GM12872 (cell line): ENCODE measurements around the gene VPS54.

Source experiments
- TF ChIP-seq, protein P1 (sequence below): IDR thresholded peaks from 3 replicates; pipeline ENCODE4 v1.5.1; 2011; ENCODE audit warnings: low read depth, mild to moderate bottlenecking, low read length, moderate library complexity; ENCODE audit not compliant: insufficient read depth

VPS54 gene

DNA sequence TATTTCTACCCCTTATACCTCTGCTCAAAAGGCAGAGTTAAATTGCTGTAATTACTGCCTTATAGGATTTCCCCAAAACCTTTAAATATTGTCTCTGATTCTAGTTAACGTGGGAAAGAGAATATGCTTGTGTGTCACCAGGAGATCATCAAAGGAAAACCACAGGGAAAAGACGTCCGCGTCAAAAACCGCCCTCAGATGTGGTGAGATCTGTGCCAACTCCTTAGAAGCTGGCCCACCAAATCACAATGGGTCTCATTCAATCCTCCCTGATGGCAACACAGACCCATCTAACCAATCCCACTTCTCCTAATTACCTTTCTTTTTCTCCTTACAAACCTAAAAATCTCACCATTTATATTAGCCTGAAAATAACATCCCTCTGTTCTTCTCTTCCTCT, 25.4 kb downstream of the VPS54 start:
- TF ChIP-seq, protein P1, sequence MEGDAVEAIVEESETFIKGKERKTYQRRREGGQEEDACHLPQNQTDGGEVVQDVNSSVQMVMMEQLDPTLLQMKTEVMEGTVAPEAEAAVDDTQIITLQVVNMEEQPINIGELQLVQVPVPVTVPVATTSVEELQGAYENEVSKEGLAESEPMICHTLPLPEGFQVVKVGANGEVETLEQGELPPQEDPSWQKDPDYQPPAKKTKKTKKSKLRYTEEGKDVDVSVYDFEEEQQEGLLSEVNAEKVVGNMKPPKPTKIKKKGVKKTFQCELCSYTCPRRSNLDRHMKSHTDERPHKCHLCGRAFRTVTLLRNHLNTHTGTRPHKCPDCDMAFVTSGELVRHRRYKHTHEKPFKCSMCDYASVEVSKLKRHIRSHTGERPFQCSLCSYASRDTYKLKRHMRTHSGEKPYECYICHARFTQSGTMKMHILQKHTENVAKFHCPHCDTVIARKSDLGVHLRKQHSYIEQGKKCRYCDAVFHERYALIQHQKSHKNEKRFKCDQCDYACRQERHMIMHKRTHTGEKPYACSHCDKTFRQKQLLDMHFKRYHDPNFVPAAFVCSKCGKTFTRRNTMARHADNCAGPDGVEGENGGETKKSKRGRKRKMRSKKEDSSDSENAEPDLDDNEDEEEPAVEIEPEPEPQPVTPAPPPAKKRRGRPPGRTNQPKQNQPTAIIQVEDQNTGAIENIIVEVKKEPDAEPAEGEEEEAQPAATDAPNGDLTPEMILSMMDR, result no peak

DNA sequence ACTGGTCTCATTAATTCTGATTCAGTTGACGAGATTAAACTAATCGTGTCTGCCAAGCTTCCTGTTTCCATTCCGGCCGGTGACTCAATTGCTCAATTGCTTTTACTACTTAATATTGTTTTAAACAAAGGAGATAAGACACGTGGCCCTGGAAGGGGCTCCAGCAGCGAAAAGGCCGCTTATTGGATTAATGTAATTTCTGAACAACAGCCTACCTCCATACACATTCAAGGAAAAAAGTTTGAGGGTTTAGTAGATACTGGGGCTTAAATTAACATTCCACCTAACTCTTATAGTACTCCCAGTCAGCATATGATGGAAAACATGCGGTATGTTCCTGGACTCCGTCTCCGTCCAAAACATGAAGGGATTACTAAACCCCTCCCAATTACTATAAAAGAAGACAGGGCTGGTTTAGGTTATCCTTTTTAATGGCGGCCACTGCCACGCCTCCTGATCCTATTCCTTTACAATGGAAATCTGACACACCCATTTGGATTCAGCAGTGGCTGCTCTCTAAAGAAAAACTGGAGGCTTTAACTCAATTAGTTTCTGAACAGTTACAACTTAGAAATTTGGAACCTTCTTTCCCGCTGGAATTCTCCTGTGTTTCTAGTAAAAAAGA, 27.1 kb downstream of the VPS54 start:
- TF ChIP-seq, protein P1, result no peak

- TF ChIP-seq, protein P1, result no peak
Measured at GRCh38 chr2:63990072-63990471, 29.2 kb downstream of the VPS54 start.

DNA sequence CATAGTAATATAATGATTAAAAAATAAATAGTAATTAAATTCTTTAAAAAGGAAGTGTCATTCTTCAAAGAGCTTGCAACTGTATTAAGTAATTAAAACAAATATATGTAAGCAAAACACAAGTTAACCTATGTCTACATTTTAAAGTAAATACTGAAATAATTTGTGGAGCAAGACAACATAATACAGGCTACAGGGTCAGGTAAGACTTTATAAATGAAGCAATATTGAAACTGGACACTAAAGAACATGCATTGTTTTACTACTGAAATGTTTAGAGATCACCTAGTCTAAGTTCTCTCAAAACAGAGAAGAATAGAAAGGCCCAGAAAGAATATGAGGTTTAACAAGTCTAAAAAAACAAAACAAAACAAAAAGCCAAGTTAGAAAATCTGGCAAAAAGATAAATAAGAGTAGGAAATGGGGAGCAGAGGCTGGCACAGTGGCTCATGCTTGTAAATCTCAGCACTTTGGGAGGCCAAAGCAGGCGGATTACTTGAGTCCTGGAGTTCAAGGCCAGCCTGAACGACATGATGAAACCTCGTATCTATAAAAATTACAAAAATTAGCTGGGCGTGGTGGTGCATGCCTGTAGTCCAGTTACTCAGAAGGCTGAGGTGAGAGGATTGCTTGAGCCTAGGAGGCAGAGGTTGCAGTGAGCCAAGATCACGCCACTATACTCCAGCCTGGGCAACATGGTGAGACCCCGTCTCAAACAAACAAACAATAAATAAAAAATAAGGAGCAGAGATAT, 34.4 kb downstream of the VPS54 start:
- TF ChIP-seq, protein P1, result no peak

GRCh38 chr2:63983986-63984605, 35.1 kb downstream of the VPS54 start:
- TF ChIP-seq, protein P1, result no peak

DNA sequence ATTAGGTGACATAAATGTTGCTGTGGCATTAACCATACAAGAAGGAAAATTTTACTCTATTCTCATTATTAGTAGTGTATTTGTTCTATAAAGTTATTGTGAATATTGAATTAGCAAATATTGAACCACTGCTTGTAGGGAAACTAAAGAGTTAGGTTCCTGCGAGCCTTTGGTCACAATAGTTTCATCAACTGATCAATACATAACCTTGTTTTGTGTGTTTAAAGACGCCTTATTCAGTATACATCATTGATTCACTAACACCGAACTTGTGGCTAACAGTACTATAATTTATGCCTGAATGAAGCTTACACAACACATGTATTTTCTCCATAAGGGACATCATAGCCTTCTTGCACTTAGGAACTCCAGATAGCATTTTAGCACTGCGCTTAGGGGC, 36.9 kb downstream of the VPS54 start:
- TF ChIP-seq, protein P1, result no peak

- TF ChIP-seq, protein P1, result no peak
Measured at GRCh38 chr2:63981702-63982103, 37.5 kb downstream of the VPS54 start.
